Psoas muscle (tissue), 8 donors: Measurements from ENCODE around the gene RHBDD1. TPM values are rescaled to one million over a fixed set of nuclear protein-coding genes. Genes with fewer than 3 reads are reported as not detected.

ENCODE experiments used
- ATAC-seq, 4 donors: fragments of 200-7000 bp; cut with Tn5 transposase; one replicate each; pipeline ENCODE4 v1.9.1; 2020; ENCODE audit warnings: moderate library complexity in 3 of 4, mild to moderate bottlenecking in 2 of 4
- DNase-seq, 2 donors: peaks; one replicate each; pipeline ENCODE4 v3.0.0-alpha.2; 2020
- H3K27ac ChIP-seq: fragments of 200-600 bp; one replicate; pipeline ENCODE4 v1.8.0; 2022
- H3K27me3 ChIP-seq, 3 donors: fragments of 200-600 bp in 1 of 3; one replicate each; pipeline versions ENCODE4 v1.6.1 to v1.8.0; 2013 to 2022; ENCODE audit warnings: low read length in 2 of 3, mild to moderate bottlenecking in 2 of 3, moderate library complexity in 1 of 3; ENCODE audit not compliant: insufficient read depth in 3 of 3
- H3K36me3 ChIP-seq, 2 donors: fragments of 200-600 bp in 1 of 2; one replicate each; pipeline versions ENCODE4 v1.6.1 to v1.8.0; 2013 to 2022; ENCODE audit warnings: low read depth in 1 of 2, mild to moderate bottlenecking in 1 of 2, moderate library complexity in 1 of 2; ENCODE audit not compliant: insufficient read depth in 1 of 2
- H3K4me1 ChIP-seq: fragments of 200-600 bp; one replicate; pipeline ENCODE4 v1.8.0; 2022
- H3K4me3 ChIP-seq: fragments of 200-600 bp; one replicate; pipeline ENCODE4 v1.8.0; 2022; ENCODE audit warnings: mild to moderate bottlenecking
- H3K9me3 ChIP-seq: fragments of 200-600 bp; one replicate; pipeline ENCODE4 v1.8.0; 2022
- CTCF ChIP-seq: fragments of 200-600 bp; IDR thresholded peaks from one replicate; pipeline ENCODE4 v1.8.0; 2022; ENCODE audit warnings: antibody characterized with exemption
- WGBS, 3 donors: extraction: QIAGEN DNeasy Blood & Tissue Kit; methylation state at CpG; one replicate each; pipeline versions ENCODE4 v1.1.6 to v1.1.7; 2013; 5-methylcytosine and 5-hydroxymethylcytosine counted together
- intact Hi-C, 2 donors: fragments of 100-400 bp; cut with DNase I; formaldehyde crosslinking; loops; one replicate each; pipeline versions ENCODE4 v1.11.0 to v1.14.2; 2022
- polyA plus RNA-seq, 3 donors: library from polyadenylated mRNA; stranded (reverse); fragments of 200-250 nt; gene quantifications; one replicate each; pipeline ENCODE4 v1.2.3, GENCODE V29; 2013
- total RNA-seq, 4 donors: library from RNA; stranded (reverse); fragmentation: NEBNext Ultra II Directional in 2 of 4; extraction: Animal tissue kit (Norgen Biotek cat#: 25700) in 2 of 4; gene quantifications; one replicate each; pipeline versions ENCODE4 v1.2.1 to v1.2.4, GENCODE V29; 2021 to 2023
- donor health status: healthy with polysubstance abuse.
- donor health status: DM: no; HTN: no; CAD: no; lungs with moderate emphysema.
- donor health status: Bipolar disorder and iron deficiency.
- donor health status: healthy.
- donor health status: DM: yes; HTN: yes; CAD: no.
- donor health status: DM: no; HTN: no; CAD: no.
- donor health status: DM: no; HTN: no; CAD: no.
- donor health status: DM: yes; HTN: yes; CAD: no.

RHBDD1 gene
- total and polyA plus RNA-seq, 7 donors, result 6.7 to 26.1 (median 17.9) TPM

GRCh38 chr2:227035711-227036367 lies 200.0 kb downstream of the RHBDD1 start:
- Histone ChIP-seq H3K4me3 (no peak overlapping the region), H3K36me3 (peaks cover 0 to 77% of the 10 kb centered on the region in 2 donors), H3K27me3 (no peaks in the 10 kb centered on the region), H3K27ac (no peak overlapping the region), H3K9me3 (no peaks in the 10 kb centered on the region), H3K4me1 (no peaks in the 10 kb centered on the region)
- no peak for TF ChIP-seq CTCF
- DNase-seq (no peak), ATAC-seq (no peak)
- intact Hi-C loops, result no loop called here
- WGBS, 3 donors, result 53 to 56% (median 56%) methylated on average over 7 of the region's 7 CpGs

- no peak overlapping the region for H3K27ac ChIP-seq
- WGBS, 3 donors, result 70 to 81% (median 76%) methylated on average over 3 of the region's 3 CpGs
- DNase-seq, result no peak
- H3K36me3 ChIP-seq, result peaks cover 0 to 76% of the 10 kb centered on the region in 2 donors
- intact Hi-C loops, result no loop called here
- H3K4me1 ChIP-seq, result no peaks in the 10 kb centered on the region
- no peak for ATAC-seq
- TF ChIP-seq CTCF, result no peak
- no peaks in the 10 kb centered on the region for H3K27me3 ChIP-seq
- no peaks in the 10 kb centered on the region for H3K9me3 ChIP-seq
- no peak overlapping the region for H3K4me3 ChIP-seq
These were observed 200.7 kb downstream of the RHBDD1 start for GRCh38 chr2:227036527-227036926.

GRCh38 chr2:227038550-227039189 lies 202.8 kb downstream of the RHBDD1 start:
- no peaks in the 10 kb centered on the region for H3K9me3 ChIP-seq
- no peaks in the 10 kb centered on the region for H3K27me3 ChIP-seq
- H3K27ac ChIP-seq, result no peak overlapping the region
- DNase-seq (no peak), ATAC-seq (no peak)
- no peaks in the 10 kb centered on the region for H3K4me1 ChIP-seq
- intact Hi-C loops, result no loop called here
- 82 to 97% (median 91%) methylated on average over 1 of the region's 1 CpG for WGBS, 3 donors
- H3K36me3 ChIP-seq, result peaks cover 0 to 75% of the 10 kb centered on the region in 2 donors
- H3K4me3 ChIP-seq, result no peak overlapping the region
- TF ChIP-seq CTCF, result no peak

- no peak for ATAC-seq
- Histone ChIP-seq H3K9me3 (no peaks in the 10 kb centered on the region), H3K27ac (no peak overlapping the region), H3K4me3 (no peak overlapping the region), H3K4me1 (no peaks in the 10 kb centered on the region), H3K27me3 (no peaks in the 10 kb centered on the region), H3K36me3 (peaks cover 0 to 88% of the 10 kb centered on the region in 2 donors)
- 82 to 92% (median 86%) methylated on average over 3 of the region's 3 CpGs for WGBS, 3 donors
- TF ChIP-seq CTCF, result no peak
- DNase-seq, result no peak
- intact Hi-C loops, result no loop called here
These were observed 208.1 kb downstream of the RHBDD1 start for GRCh38 chr2:227043981-227044380.

Other genes with a start within 250 kb of the RHBDD1 start
- gene IRS1, start 36.2 kb upstream of the RHBDD1 start, total RNA-seq, result 10 to 100 TPM in 3 of 4 donors, 1 to 10 TPM in 1; 6.1 to 12.2 (median 11.6) TPM
- 10 to 100 TPM in 2 of 3 donors, 1 to 10 TPM in 1; 2.5 to 21.0 (median 17.1) TPM for gene IRS1, start 36.2 kb upstream of the RHBDD1 start, polyA plus RNA-seq